Skeletal muscle satellite cell (primary cell): ENCODE results near the gene ASPSCR1.

Source experiments
- H3K27me3 ChIP-seq: 2 replicates; pipeline ENCODE4 v1.7.0; 2013; ENCODE audit warnings: low read length; ENCODE audit not compliant: control insufficient read depth, insufficient read depth
- H3K36me3 ChIP-seq: 2 replicates; pipeline ENCODE4 v1.7.0; 2013; ENCODE audit warnings: mild to moderate bottlenecking, control low read depth, low read length; ENCODE audit not compliant: insufficient read depth
- H3K4me1 ChIP-seq: 2 replicates; pipeline ENCODE4 v1.7.0; 2013; ENCODE audit warnings: low read length; ENCODE audit not compliant: control insufficient read depth, insufficient read depth
- H3K4me2 ChIP-seq: 2 replicates; pipeline ENCODE4 v1.7.0; 2013; ENCODE audit warnings: mild to moderate bottlenecking, low read length
- H3K4me3 ChIP-seq: 2 replicates; pipeline ENCODE4 v1.7.0; 2013; ENCODE audit warnings: low read length
- H3K9ac ChIP-seq: 2 replicates; pipeline ENCODE4 v1.7.0; 2013; ENCODE audit warnings: mild to moderate bottlenecking, low read depth, low read length, moderate library complexity
- H3K9me3 ChIP-seq: replicated peaks from 2 replicates; pipeline ENCODE4 v1.7.0; 2013; ENCODE audit warnings: mild to moderate bottlenecking, control low read depth, low read length

ASPSCR1 gene

DNA sequence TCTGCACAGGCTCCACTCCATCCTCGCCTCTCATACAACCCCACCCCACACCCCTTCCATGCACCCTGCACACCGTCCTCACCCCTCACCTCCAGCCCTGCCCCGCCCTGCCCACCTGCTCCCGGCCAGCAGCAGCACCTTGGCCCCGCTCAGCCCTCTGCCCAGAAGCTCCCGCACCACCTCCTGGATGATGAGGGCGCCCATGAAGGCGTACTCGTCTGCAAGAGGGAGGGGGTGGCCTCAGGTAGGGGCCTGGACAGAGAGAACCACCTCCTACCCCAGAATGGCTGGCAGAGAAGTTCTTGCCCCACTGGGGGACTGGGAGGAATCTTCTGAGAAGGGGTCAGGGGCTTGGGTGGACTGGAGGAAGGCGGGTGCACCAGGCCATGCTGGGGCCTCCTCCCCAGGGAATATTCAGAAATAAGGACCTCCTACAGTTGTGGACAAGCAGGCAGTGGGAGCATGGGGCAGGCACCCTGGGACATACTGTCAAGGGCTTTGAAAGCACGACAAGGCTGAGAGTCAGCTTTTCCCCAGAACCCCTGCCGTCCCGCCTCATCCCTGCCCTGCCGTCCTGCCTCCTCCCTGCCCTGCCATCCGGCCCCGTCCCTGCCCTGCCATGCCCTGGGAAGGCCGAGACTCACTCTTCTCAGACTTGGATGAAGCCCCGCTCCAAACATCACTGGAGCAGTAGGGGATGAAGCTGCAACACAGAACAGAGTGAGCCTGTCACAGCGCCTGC lies 19.6 kb upstream of the ASPSCR1 start:
- Histone ChIP-seq H3K4me1 (no peaks in the 10 kb centered on the region), H3K4me3 (no peak overlapping the region), H3K27me3 (peaks cover 40% of the 10 kb centered on the region), H3K36me3 (no peaks in the 10 kb centered on the region), H3K9ac (no peak overlapping the region), H3K4me2 (no peak overlapping the region), H3K9me3 (no peaks in the 10 kb centered on the region)

DNA sequence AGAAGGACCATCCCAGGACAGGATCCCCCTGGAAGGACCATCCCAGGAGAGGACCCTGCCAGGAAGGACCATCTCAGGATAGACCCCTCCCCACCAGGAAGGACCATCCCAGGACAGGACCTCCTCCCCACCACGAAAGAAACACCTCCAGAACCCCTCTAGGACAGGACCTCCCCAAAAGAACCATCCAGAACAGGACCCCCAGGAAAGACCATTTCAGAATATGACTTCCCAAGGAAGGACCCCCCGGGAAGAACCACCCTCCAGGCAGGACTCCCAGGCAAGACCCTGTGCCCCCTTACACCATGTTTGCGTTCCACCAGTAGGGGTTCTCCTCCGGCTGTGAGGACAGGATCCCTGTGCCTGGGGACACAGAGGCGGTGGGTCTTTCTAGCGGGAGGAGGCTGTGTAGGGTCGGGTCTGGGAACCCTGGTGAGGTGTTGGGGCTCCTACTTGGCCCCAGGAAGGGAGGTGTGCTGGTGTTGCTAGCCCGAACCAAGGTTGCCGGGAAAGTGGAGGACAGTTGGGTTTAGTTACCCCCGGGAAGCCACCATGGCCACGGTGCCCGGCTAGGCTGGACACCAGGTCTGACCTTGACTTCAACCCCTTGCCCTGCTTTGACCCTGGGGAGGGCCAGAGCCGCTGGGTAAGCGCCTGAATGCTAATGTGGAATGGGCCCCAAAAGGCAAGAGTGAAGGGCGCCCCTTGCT lies 18.6 kb upstream of the ASPSCR1 start:
- Histone ChIP-seq H3K4me2 (no peak overlapping the region), H3K27me3 (peaks cover 45% of the 10 kb centered on the region), H3K4me3 (no peak overlapping the region), H3K4me1 (no peaks in the 10 kb centered on the region), H3K36me3 (no peaks in the 10 kb centered on the region), H3K9ac (no peak overlapping the region), H3K9me3 (no peaks in the 10 kb centered on the region)

DNA sequence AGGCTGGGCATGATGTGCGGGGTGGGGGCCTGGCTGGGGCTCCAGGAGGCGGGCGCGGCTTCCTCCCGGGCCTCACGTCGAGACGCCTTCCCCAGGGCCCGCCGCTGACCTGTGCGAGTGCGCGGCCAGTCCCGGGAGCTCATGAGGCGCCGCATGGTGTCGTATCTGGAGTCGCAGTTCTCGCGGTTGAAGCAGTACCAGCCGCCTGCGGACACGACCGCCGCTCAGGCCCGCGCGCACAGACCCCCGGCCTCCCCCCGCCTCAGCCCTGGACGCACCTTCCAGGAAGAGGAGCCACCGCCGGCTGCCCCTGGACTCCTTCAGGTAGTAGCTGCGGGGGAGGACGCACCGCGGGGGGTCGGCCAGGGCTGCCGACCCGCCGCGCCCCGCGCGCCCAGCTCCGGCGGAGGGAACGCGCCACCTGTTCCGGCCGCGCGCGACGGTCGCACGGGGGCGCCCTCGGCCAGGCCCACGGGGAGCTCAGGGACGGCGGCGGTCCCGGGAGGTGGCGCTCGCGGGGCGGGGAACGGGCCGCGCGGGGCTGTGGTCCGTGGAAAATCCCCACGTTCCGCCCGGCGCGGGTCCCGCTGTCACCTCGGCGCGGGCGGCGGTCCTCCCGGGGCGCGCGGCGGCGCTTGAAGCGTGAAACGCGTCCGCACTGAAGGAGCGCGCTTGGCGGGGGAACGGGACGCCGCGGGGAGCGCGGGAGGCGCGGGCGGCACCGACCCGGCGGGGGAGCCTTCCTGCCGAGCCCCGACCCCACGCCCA lies 17.9 kb upstream of the ASPSCR1 start:
- H3K36me3 ChIP-seq, result no peaks in the 10 kb centered on the region
- peaks cover 2% of the 10 kb centered on the region for H3K4me1 ChIP-seq
- no peaks in the 10 kb centered on the region for H3K9me3 ChIP-seq
- H3K4me3 ChIP-seq, result peak overlapping the region; percentile 58
- peak overlapping the region; percentile 78 for H3K4me2 ChIP-seq
- H3K27me3 ChIP-seq, result peaks cover 47% of the 10 kb centered on the region
- no peak overlapping the region for H3K9ac ChIP-seq

DNA sequence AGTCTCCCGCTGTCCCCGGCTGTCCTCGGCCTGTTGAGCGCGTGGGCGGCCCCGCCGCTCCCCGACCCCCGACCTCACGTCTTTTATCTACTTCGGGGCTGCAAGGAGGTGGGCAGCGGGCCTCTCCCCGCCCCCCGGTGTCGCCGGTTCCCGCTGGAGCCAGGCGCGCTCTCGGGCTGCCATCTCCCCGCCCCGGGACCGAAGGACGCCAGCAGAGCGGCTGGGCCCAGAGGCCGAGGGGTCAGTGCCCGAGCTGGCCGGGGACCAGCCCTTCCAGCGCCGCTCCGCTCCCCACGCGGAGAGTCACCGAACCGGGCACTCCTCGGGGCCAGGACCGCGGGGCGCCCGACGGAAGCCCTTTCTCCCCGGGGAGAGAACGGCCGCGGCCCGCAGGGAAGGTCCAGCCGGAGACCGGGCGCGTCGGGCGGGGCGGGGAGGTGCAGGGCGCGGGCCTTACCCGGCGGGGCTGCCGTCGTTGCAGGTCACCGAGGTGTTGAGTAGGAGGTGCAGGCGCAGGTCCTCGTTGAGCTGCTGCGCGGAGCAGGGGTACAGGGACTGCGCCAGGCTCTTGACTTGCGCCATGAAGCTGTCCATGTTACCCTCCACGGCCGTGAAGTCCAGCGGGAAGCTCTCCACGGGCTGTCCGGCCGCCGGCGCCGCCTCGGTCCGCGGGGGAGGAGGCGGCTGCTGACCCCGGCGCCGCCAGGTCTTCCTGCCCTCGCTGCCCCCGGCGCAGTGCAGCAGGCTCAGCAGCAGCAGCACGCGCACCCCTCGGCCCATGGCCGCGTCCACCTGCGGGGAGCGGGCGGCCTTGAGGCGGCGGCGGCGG lies 17.1 kb upstream of the ASPSCR1 start:
- peaks cover 47% of the 10 kb centered on the region for H3K27me3 ChIP-seq
- H3K9me3 ChIP-seq, result no peaks in the 10 kb centered on the region
- H3K36me3 ChIP-seq, result no peaks in the 10 kb centered on the region
- peak overlapping the region; percentile 58 for H3K4me3 ChIP-seq
- no peak overlapping the region for H3K9ac ChIP-seq
- peak overlapping the region; percentile 78 for H3K4me2 ChIP-seq
- H3K4me1 ChIP-seq, result peaks cover 4% of the 10 kb centered on the region

DNA sequence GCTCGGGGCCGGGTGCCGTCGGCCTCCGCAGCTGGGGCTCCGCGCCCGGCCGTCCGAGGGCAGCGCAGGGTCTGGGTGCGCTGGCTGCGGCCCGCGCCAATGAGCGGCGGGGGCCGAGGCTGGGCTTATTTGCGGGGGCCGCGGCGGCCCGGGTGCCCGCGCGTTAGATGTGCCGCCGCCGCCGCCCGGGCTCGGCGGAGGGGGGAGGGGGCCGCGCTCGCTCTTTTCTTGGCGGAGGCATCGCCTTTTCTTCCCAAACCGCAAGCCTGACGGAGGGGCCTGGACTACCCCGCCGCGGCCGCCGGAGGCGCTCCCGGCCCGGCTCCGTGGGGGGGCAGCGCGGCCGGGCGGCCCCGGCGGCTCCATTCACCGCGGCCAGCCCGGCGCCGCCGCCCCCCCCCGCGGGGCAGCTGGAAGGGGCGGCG lies 16.3 kb upstream of the ASPSCR1 start, which contains the start of gene NOTUM:
TSS of gene NOTUM (minus strand) at position 101 of the 425 bp plus-strand sequence. CDS start 278 bp downstream, outside the sequence.
- H3K4me2 ChIP-seq, result peak within 1 kb of the TSS; percentile 78
- H3K4me3 ChIP-seq, result peak within 1 kb of the TSS; percentile 58
- peaks cover 47% of the 10 kb centered on the region for H3K27me3 ChIP-seq

DNA sequence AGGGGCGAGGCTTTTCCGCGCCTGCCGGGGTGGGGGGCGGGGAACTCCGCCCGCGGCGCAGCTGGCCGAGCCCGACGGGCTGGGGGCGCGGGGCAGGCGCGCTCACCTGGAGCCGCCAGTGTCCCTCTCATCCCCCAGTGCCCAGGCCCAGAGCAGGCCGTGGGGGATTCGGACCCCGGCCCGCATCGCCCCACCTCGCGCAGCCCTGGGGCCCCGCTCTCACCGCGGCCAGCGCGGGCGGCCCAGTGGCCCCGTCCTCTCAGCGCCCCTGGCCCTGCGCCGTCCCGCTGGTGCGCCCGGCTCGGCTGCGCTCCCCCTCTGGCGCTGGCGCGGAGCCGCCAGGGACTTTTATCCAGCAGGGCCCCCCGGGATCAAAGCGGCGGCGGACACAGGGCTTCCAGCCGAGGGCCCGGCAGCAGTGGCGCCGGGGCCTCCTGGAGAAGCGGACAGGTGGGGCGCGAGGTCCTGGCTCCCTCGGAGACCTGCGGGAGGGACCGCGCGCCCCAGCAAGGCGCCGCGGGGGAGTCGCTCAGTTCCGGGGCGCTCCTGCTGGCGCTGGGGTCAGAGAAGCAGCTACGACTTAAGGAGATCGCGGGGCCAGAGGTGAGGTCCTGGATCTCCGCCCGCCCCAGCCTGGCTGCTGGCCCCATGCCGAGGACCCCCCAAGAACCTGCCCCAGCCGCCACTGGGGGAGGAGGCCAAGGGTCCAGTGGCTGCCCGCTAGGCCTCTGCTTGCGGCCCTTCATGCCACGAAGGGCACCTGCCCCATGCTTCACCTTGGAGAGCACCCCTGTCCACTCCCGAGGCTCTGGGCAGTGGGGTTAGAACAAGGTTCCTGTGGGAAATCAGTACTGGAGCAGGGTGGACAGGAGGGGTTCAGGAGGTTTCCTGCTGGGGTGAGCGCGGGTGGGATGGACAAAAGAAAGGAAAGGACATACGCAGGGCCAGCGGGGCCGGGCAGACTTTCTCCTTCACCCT lies 15.6 kb upstream of the ASPSCR1 start:
- Histone ChIP-seq H3K4me1 (peaks cover 8% of the 10 kb centered on the region), H3K9ac (no peak overlapping the region), H3K27me3 (peaks cover 47% of the 10 kb centered on the region), H3K9me3 (no peaks in the 10 kb centered on the region), H3K4me2 (no peak overlapping the region), H3K36me3 (no peaks in the 10 kb centered on the region), H3K4me3 (no peak overlapping the region)

More for the DNA sequence above, 16.3 kb upstream of the ASPSCR1 start, which contains the start of gene NOTUM:
- Histone ChIP-seq H3K36me3 (no peaks in the 10 kb centered on the region), H3K4me1 (peaks cover 4% of the 10 kb centered on the region), H3K9me3 (no peaks in the 10 kb centered on the region), H3K9ac (no peak within 1 kb of the TSS)

DNA sequence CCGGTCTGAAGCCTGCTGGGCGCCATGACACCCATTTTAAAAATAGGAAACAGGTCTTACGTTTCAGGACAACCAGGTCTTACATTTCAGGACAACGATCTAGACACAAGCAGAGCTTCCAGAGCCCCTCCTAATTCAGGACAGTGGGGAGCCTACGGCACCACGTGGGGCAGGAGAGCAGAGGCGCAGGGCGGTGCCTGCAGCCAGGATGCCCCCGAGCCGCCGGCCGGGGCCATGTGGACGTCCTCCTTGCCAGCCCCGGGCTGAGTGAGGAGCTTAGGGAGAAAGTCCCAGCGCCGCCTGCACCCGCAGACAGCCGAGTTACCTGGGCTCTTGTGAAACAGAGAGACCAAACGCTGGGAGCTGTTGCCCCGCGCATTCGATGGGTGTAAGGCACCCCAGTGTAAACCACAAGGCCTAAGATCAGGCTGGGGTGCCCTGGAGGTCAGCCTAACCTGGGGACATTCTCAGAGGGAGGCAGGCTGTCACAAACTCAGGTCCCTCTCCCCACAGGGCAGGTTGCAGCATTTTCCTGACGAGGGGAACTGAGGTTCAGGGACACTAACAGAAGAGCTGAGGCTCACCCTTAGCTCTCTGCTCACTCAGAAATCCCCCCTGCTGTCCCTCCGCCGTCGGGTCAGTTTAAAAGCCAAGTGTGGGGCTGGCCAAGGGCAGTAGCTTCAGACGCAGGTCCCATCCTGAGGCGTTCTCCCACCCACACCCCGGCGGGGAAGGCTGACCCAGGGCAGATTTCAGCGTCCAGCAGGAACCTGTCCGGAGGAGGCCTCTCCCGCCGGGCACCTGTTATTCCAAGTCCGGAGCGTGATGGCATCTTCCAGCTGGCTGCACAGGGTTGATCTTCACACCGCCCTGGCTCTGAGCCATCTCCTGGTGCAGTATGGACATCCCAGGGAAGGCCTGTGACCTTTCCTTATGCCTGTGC lies 14.7 kb upstream of the ASPSCR1 start:
- H3K9me3 ChIP-seq, result no peaks in the 10 kb centered on the region
- H3K36me3 ChIP-seq, result no peaks in the 10 kb centered on the region
- H3K4me2 ChIP-seq, result no peak overlapping the region
- no peak overlapping the region for H3K4me3 ChIP-seq
- H3K9ac ChIP-seq, result no peak overlapping the region
- peaks cover 41% of the 10 kb centered on the region for H3K27me3 ChIP-seq
- H3K4me1 ChIP-seq, result peaks cover 18% of the 10 kb centered on the region

DNA sequence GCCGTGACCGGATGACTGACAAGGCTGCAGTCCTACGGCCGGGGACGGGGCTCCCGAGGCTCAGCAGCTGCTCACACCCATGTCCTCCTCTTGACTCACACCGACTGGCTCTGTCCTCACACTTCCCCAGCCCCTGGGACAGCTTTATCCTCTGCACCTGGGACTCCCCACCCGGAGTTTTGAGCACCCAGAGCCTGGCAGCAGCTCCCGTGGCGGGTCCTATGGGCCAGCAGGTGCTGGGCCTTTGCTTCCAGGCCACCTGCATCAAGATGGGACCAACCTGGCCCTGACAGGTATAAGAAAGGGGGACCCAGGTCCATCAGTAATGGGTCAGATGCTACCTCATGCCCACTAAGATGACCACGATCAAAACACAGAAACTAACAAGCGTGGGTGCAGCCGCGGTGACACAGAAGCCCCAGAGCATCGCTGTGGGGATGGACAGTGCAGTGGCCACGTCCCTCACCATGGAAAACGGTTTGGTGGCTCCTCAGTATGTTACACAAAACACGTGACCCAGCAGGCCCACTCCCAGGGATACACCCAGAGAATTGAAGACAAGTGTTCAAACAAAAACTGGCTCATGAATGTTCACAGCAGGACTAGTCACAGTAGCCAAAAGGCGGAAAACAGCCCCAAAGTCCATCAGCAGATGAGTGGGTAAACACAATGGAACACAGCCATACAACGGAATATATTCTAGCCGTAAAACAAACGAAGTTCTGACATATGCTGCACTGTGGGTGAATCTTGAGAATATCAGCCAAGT lies 13.2 kb upstream of the ASPSCR1 start:
- H3K9ac ChIP-seq, result no peak overlapping the region
- no peak overlapping the region for H3K4me3 ChIP-seq
- H3K36me3 ChIP-seq, result no peaks in the 10 kb centered on the region
- peaks cover 27% of the 10 kb centered on the region for H3K27me3 ChIP-seq
- H3K9me3 ChIP-seq, result no peaks in the 10 kb centered on the region
- peak overlapping the region; percentile 11 for H3K4me2 ChIP-seq
- peaks cover 25% of the 10 kb centered on the region for H3K4me1 ChIP-seq
